SK-N-SH treated with all-trans-retinoic acid at 6 μM for 48 hours (cell line): Measurements from ENCODE around the gene CDK5RAP2.

Source experiments
- BACH2 ChIP-seq: fragments of 250-450 bp; sonication (Bioruptor Pico); IDR thresholded peaks from 2 replicates; pipeline ENCODE4 v1.9.0; 2021; ENCODE audit warnings: mild to moderate bottlenecking, borderline replicate concordance
- GLIS3 ChIP-seq: fragments of 250-450 bp; sonication (Bioruptor Pico); IDR thresholded peaks from 2 replicates; pipeline ENCODE4 v1.5.0; 2020; ENCODE audit warnings: mild to moderate bottlenecking, moderate library complexity
- RARB ChIP-seq: fragments of 250-450 bp; sonication (Bioruptor Pico); IDR thresholded peaks from 2 replicates; pipeline ENCODE4 v1.8.0; 2021; ENCODE audit warnings: mild to moderate bottlenecking, moderate library complexity
- SNAI2 ChIP-seq: fragments of 250-450 bp; sonication (Bioruptor Pico); IDR thresholded peaks from 2 replicates; pipeline ENCODE4 v1.5.0; 2020; ENCODE audit warnings: mild to moderate bottlenecking, moderate library complexity
- ZC3H10 ChIP-seq: fragments of 250-450 bp; sonication (Bioruptor Pico); IDR thresholded peaks from 2 replicates; pipeline ENCODE4 v1.5.1; 2021; ENCODE audit warnings: mild to moderate bottlenecking, moderate library complexity
- ZFP3 ChIP-seq: fragments of 250-450 bp; sonication (Bioruptor Pico); IDR thresholded peaks from 2 replicates; pipeline ENCODE4 v1.5.0; 2020; ENCODE audit warnings: mild to moderate bottlenecking, moderate library complexity
- ZFP30 ChIP-seq: fragments of 450-650 bp; formaldehyde crosslinking; IDR thresholded peaks from 2 replicates; pipeline ENCODE4 v1.5.0; 2022; ENCODE audit warnings: mild to moderate bottlenecking, moderate library complexity
- ZNF565 ChIP-seq: fragments of 450-650 bp; formaldehyde crosslinking; conservative IDR thresholded peaks from 2 replicates; pipeline ENCODE4 v1.5.0; 2020; ENCODE audit warnings: low read depth, mild to moderate bottlenecking, moderate library complexity
- ZNF70 ChIP-seq: fragments of 450-650 bp; formaldehyde crosslinking; IDR thresholded peaks from 2 replicates; pipeline ENCODE4 v1.5.0; 2020; ENCODE audit warnings: mild to moderate bottlenecking, moderate library complexity
- ZNF8 ChIP-seq: fragments of 450-650 bp; formaldehyde crosslinking; IDR thresholded peaks from 2 replicates; pipeline ENCODE4 v1.5.0; 2020; ENCODE audit warnings: mild to moderate bottlenecking, moderate library complexity
- TF ChIP-seq, protein P1 (sequence below): fragments of 250-450 bp; sonication (Bioruptor Pico); IDR thresholded peaks from 2 replicates; pipeline ENCODE4 v1.8.0; 2020; ENCODE audit warnings: mild to moderate bottlenecking, moderate library complexity, borderline replicate concordance

DNA sequence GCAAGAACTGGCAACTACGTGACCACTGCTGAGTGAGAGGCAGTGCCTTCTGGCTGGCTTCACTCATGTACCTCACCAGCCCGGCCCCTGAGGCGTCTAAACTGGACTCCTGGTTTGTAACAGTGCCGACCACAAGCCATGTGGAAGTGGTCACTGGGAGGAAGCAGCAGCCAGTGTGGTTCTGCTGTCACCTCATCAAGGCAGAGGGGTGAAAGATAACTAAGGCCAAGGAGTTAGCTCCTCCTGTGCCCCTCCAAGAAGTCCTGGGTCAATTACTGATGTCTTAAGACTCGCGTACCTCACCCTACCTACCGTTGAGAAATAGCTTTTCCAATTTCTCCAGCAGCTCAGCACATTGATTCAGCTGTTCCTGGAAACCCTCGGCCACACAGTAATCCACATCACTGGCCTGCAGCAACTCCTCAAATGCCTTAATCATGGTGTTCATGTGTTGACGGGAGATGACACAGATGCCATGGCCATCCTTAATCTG lies 142.9 kb downstream of the CDK5RAP2 start:
- TF ChIP-seq RARB (no peak), ZNF565 (CRISPR knock-in tag) (no peak), ZC3H10 (CRISPR knock-in tag) (no peak), ZNF70 (CRISPR knock-in tag) (no peak), BACH2 (CRISPR knock-in tag) (no peak), ZFP3 (CRISPR knock-in tag) (no peak), ZNF8 (CRISPR knock-in tag) (no peak), SNAI2 (CRISPR knock-in tag) (no peak), ZFP30 (CRISPR knock-in tag) (no peak), GLIS3 (CRISPR knock-in tag) (no peak)
- TF ChIP-seq, protein P1, sequence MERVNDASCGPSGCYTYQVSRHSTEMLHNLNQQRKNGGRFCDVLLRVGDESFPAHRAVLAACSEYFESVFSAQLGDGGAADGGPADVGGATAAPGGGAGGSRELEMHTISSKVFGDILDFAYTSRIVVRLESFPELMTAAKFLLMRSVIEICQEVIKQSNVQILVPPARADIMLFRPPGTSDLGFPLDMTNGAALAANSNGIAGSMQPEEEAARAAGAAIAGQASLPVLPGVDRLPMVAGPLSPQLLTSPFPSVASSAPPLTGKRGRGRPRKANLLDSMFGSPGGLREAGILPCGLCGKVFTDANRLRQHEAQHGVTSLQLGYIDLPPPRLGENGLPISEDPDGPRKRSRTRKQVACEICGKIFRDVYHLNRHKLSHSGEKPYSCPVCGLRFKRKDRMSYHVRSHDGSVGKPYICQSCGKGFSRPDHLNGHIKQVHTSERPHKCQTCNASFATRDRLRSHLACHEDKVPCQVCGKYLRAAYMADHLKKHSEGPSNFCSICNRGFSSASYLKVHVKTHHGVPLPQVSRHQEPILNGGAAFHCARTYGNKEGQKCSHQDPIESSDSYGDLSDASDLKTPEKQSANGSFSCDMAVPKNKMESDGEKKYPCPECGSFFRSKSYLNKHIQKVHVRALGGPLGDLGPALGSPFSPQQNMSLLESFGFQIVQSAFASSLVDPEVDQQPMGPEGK (CRISPR knock-in tag), result no peak
